Measurements from ENCODE around the gene GPR137.

GPR137 gene

DNA sequence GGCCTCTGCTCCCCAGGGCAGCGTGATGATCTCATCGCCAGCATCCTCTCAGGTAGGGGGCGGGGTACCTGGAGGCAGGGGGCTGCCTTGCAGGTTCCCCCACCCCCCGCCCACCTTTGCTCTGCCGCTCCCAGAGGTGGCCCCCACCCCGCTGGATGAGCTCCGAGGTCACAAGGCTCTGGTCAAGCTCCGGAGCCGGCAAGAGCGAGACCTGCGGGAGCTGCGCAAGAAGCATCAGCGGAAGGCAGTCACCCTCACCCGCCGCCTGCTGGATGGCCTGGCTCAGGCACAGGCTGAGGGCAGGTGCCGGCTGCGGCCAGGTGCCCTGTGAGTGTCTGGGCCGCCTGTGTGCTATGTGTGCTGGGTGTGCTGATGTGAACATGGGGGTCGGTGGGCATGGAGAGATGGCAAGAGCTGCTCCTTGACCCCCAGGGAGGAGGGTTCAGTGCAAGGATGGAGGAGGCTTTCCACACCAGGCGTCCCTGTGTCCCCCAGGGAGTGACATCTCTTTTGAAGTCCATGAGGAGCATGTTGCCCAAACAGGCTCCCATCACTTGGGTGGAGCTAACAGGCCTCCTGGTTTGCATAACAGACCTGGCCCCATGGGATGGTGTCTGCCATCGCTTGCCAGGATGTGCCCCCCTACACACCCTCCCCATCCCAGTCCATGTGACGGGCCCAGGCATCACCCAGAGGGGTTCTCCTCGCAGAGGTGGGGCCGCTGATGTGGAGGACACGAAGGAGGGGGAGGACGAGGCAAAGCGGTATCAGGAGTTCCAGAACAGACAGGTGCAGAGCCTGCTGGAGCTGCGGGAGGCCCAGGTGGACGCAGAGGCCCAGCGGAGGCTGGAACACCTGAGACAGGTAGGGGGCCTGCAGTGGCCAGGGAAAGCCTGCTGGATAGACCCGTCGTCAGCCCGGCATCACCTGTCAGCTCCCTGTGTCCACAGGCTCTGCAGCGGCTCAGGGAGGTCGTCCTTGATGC is 20.2 kb upstream of the GPR137 start:
- no peak for DNase-seq

DNA sequence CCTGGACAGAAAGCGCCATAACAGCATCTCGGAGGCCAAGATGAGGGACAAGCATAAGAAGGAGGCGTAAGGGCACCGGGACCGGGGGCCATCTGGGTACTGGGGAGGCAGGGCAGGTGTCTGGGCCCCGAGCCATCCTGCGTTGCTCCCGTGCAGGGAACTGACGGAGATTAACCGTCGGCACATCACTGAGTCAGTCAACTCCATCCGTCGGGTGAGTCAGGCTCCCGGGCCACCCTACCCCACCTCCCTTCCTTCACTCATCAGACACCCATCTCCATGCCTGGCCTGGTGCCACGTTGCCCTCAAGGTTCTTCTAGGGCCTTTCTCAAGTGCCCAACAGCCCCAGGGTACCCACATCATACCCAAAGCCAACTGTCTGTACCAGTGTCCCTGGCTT is 19.3 kb upstream of the GPR137 start:
- no peak for DNase-seq

DNA sequence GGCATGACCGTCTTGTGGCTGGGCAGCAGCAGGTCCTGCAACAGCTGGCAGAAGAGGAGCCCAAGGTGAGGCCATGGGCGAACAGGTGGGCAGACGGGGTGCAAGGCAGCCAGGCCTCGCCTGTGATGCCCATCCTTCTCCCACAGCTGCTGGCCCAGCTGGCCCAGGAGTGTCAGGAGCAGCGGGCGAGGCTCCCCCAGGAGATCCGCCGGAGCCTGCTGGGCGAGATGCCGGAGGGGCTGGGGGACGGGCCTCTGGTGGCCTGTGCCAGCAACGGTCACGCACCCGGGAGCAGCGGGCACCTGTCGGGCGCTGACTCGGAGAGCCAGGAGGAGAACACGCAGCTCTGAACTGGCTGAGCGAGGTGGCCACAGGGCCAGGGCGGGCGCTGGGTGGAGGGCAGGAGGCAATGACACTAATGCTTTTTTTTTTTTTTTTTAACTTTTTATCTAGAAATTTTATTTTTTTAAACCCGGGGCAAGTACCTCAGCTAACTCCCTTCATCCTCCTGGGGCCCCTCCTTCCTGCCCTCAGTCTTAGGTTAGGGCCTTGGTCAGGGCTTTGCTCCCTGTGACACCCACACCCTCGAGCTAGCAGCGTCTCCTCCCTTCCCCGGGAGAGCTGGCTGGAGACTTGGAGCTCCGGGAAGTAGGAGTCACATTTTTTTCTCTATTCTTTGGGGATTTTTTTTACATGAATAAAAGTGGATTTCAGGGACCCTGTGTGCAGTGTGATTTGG is 18.3 kb upstream of the GPR137 start:
- DNase-seq: no peak

DNA sequence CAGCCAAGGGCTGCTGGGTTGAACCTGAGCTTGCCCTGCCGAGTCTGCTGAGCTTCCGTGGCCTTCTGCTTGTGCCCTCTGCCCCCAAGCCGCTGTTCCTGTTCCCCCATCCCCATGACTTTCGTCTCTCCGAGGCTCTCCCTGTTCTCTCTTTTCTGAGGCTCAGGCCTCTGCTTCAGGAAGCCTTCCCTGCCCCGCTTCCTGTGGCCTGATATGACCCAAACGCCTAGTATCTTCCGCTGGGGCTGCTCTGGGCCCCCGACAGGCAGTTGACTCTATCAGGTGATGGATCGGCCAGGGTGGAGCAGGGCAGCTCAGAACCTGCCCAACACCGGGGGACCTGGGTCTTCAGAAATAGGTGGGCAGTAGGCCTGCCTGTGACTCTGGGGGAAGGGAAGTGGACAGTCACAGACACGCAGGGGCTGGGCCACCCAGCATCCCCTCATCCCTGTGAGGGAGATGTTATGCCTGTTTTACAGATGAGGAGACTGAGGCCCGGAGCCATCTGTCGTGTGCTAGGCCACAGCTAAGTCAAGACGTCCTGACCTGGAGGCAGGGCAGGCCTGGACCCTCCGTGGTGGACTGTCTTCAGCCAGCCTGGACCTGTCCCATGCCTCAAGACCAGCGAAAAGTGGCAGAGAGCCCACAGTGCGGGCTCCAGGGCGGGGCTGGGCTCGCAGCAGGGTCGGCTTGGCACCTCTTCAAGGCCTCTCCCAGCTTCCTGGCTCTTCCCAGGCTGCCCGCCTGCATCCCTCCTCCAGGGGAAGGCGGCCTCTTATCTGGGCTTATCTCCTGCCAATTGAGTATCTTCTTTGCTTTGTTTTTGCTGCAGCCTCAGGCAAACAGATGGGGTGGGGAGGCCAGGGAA is 17.4 kb upstream of the GPR137 start:
- DNase-seq: no peak

DNA sequence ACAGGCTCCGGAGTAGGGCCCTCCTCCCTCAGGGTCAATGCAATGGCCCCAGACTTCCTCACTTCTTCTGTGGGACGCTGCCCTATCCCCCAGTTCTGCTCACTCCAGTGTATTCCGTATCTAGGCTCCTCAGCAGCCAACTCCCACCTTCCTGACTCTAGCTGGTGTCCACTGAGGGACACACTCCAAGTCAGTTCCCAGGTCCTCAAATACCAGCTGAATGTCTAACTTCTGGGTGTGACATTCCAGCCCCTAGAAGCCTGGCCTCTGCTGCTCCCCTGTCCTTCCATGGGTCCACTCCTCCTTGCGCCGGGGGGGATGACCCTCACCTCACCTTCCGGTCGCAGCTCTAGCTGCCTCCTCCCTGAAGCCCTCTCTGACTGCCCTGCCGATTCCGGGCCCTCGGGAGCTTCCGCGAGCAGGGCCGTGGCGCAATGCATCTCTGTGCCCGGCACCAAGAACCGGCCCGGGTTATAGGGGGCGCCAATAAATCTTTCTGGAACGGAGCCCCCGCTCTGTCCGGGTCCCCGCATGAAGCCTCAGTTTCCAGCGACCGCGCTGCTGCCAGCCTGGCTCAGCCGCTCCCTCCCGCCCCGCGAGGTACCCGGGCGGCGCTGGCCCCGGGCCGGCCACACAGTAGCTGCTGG is 16.6 kb upstream of the GPR137 start:
- no peak for DNase-seq

DNA sequence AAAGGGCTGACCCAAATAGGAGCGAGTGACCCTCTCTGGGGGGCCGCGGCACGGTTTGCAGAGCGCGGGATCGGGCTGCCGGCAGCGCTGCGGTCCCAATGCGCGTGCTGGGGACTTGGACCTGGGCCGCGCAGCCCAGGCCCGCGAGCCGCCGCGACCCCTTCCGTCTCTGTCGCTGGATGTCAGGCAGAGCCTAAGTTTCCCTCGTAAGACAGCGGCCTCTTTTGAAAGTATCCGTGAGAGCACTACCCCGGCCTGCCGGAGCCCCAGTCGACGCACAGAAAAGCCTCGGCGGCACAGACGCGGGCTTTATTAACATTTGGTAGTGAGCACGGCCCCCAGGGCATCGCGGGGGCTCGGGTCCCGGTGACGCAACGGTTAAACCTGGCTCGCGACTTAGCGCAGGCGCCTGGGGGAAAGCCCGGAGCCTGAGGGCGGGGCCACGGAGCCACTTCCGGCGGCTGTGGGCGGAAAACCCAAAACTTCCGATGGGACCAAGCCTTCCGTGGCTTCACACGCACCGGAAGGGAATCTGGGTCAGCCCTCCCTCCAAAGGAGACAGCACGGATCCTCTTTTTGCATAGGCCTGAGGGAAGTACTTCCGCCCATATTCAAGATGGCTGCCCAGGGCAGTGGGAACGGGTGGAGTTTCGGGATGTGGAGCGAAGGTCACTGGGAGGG is 16.0 kb upstream of the GPR137 start:
- DNase-seq: peak; percentile 99

DNA sequence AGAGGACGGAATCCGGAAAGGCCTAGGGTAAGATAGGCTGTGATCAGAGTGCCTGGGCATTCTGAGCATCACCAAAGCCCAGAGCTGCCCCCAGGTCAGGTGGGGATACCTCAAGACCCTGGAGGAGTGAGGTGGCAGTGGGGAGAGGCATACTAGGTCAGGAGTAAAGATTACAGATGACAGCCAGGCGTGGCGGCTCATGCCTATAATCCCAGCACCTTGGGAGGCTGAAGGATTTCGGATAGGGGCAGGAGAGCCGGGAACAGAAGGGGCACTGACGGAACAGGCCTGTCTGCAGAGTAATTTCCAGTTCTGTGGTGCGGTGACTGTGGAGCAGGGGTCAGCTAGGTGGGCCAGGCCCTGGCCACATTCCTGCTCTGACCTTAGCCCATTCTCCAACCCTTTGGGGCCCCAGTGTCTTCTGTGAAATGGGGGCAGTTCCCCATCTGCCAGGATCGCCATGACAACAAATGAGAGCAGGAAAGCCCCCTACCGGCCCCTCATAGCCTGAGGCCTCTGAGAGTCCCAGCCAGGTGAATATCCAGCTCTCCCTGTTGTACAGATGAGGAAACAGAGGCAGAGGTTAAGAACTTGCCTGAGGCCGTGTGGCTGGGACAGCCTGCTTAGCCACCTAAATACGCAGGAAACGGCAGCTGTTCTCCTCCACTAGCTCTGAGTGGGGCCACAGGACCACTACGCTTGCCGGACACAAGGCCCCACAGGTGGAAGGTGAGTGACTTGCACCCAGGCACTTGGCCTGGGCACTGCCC is 10.4 kb upstream of the GPR137 start:
- no peak for DNase-seq

DNA sequence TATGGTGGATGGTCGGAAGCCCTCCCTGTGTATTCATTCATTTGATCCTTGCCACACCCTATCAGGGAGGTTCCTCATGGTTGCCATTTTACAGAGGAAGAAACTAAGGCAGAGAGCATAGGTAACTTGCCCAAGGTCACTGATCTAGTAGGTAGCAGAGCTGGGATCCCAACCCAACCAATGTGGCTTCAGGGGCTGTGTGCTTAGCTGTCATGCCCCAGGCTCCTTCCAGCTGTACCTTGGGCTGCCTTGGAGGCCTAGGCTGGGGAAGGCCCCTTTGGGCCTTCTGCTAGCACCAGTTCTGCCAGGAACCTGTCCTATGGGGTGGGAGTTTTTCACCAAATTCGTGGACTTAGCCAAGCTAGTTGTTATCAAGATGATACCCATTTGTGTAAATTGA is 9.8 kb upstream of the GPR137 start:
- DNase-seq: no peak

DNA sequence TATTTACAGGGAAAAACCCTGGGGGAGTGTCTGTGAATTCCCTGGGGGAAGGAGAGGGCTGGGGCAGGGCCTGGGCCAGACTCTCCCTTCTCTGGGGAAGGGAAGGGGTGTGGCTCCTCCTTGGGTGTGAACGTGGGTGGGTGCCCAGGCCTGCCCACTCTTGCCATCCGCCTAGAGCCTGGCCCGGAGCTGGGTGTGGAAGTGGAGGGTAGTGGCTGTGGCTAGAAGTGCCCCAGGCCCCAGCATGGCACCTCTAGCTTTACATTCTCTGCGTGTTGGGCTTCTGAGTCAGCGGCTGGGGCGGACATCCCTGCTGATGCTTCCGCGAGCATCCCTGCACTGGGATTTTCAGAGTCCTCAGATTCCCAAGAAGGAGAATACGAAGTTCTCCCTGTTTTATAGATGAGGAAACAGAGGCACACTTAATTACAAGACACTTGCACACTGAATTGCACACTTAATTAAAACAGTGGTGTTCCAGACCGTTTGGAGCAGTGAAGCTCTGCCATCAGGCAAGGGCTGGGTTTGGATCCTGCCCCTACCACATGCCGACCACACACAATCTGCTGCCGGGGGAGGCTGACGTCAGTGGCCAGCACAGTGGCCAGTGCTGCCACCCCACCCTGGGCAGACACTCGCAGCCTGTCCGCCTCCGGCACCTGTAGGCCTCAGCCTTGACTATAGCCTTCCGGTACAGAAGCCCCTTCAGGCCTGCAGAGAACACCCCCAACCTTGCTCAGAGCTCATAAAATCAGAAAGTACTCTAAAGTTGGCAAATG is 8.8 kb upstream of the GPR137 start:
- DNase-seq: no peak

DNA sequence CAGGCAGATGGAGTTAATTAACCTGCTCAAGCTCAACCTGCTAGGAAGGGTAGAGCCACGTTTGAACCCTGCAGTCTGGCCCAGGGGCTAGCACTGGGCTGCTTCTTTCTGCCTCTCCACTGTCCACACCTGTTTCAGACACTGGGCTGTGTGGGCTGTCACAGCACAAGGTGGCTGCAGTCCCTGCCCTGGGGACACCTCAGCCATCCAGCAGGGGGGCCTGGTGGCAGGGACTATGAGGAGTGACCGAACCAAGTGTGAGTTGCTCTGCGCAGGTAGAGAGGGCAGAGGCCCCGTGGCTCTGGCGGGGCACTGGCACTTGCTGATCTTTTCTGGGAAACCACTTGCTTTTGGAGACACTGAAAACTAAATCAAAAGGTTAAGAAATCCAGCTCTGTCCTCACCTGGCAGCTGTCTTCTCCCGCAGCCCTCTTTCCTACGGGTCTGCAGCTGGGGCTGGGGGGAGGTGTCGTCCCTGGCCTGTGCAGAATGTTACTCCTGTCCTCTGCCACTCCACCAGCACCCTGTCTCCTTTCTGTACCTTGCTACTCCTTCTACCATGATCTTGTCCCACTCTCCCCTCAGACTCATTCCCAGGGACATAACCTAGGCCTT is 7.0 kb upstream of the GPR137 start:
- DNase-seq: no peak

DNA sequence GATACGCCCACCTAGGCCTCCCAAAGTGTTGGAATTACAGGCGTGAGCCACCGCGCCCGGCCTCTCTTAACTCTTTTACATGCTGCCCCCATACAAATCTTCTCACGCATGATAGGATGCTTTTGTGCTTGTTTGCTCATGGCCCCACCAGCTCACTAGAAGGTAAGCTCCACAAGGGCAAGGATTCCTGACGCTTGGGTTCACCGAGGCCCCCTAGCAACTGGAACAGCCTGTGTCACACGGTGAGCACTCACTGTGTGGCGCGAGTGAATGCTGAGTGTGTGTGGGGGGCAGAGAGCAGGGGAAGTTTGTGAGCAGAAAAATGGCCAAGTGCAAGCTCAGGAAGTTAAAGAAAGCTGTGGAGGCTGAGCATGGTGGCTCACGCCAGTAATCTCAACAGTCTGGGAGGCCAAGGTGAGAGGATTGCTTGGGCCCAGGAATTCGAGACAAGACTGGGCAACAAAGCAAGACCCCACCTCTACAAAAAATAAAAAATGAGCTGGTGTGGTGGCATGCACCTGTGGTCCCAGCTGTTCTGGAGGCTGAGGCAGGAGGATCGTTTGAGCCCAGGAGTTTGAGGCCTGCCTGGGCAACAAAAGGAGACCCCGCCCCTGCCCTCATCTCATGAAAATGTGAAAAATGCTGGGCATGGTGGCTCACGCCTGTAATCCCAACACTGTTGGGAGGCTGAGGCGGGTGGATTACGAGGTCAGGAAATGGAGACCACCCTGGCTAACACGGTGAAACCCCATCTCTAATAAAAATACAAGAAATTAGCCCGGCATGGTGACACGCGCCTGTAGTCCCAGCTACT is 3.5 kb upstream of the GPR137 start:
- DNase-seq: no peak

DNA sequence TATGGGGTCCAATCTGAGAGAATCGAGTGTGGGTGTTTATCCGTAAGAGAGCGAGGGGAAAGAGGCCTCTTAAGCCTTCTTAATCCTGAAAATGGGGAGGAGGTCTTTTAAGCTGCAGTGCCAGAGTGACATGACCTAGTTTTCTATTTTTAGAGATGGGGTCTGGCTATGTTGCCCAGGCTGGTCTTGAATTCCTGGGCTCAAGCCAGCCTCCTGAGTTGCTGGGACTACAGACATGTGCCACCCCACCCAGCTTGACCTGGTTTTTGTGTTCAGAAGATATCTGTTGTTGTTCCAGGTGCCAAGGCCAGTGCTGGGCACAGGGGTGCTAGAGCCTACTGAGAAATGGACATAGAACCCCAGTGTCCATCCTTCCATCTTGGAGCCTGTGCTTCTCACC is 2.6 kb upstream of the GPR137 start:
- no peak for DNase-seq

DNA sequence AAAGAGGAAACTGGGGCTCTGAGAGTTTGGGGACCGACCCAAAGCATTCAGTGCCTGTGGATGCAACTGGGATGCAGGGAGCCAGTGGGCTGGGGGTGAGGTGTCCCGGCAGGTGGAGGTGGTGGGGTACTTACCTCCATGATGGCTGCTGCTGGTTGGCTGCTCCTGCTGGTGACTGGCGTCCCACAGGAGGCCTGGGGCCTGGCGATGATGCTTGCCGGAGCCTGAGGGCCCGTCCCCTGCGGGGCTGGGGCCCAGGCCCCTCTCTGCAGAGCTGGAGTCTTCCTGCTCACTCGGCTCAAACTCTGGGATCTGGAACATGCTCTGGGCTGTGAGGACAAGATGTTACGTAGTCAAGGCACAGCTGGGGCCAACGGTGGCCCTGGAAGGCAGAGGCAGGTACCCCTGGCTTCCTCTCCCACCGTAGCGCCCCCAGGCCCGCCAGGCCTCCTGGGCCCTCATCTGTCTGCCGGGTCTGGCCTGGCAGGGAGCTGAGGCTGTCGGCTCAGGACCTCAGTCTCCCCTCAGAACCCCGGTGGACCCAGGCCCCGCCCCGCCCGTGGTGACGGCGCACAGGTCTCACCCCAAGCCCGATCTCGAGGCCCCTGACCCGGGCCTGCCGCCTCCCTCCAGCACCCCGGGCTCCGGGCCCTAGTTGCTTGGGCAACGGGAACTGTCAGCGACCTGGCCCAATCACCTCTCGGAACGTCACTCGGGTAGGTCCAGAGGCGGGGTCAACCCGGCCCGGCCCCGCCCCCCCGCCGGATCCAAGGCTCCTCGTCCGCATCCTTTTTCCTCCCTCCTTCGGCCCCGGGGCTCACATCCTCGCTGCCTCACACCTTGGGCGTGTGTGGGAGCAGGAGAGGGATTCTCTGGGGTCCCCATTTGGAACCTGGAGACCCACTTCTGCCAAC is 1.3 kb upstream of the GPR137 start, which contains the start of gene BAD:
BAD (minus strand) TSS at position 618 of the 914 bp plus-strand sequence; CDS start at position 321, 297 bp downstream.
- peak; percentile 90 for DNase-seq

DNA sequence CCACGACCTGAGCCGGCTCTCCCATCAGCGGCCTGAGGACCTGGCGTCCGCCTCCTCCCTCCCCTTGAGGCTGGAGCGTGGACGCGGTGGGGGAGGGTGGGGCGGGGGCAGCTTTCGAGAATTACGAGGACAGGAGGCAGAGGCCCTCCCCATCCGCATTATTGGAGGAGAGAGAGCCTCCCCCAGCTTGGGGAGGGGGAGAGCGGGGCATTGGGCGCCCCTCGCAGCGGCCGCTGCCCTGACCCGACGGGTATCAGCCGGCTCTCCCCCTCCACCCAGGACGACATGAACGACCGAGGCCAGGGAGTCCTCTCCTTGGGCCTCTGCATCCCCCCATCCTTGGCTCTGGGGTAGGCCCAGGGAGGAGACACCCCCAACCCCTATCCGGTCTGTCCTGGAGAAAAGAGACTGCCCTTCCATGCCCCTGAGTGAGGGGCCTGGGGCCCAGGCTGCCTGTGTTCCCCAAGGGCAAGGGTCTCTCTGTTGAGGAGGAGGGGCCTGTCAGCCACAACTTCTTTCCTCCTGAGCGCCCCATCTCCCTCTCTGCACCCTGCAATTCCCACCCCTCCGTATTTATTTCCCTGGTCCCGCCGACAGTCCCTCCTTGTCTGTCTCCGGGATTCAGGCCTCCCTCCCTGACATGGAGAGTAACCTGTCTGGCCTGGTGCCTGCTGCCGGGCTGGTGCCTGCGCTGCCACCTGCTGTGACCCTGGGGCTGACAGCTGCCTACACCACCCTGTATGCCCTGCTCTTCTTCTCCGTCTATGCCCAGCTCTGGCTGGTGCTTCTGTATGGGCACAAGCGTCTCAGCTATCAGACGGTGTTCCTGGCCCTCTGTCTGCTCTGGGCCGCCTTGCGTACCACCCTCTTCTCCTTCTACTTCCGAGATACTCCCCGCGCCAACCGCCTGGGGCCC is 495 bp downstream of the GPR137 start:
- peak; percentile 70 for DNase-seq

DNA sequence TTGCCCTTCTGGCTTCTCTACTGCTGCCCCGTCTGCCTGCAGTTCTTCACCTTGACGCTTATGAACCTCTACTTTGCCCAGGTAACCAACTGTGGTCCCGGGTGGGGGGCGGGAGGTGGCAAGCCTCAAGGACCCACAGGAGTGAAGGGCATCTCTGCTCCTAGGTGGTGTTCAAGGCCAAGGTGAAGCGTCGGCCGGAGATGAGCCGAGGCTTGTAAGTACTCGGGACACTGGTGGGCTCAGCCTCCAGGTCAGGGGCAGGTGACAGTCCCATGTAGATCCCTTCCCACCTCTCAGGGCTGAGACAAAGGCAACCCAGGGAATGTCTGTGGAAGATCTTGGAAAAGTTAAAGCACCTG is 1.1 kb downstream of the GPR137 start:
- no peak for DNase-seq

DNA sequence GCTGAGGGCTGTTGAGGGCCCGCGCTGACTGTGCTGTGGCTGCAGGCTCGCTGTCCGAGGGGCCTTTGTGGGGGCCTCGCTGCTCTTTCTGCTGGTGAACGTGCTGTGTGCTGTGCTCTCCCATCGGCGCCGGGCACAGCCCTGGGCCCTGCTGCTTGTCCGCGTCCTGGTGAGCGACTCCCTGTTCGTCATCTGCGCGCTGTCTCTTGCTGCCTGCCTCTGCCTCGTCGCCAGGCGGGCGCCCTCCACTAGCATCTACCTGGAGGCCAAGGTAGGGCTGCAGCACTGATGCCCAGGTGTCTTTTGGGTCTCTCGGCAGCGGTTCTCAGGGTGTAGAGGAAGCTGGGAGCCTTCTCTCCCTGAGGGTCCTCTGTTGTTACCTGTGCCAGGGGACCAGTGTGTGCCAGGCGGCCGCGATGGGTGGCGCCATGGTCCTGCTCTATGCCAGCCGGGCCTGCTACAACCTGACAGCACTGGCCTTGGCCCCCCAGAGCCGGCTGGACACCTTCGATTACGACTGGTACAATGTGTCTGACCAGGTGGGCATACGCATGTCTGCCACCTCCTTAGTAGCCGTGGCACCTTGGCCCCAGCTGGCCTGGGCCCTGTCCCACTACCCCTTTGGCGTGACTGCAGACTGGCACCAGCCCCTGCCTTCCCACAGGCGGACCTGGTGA is 2.2 kb downstream of the GPR137 start:
- DNase-seq: no peak
